ENCODE results near the gene SATB1.

DNA sequence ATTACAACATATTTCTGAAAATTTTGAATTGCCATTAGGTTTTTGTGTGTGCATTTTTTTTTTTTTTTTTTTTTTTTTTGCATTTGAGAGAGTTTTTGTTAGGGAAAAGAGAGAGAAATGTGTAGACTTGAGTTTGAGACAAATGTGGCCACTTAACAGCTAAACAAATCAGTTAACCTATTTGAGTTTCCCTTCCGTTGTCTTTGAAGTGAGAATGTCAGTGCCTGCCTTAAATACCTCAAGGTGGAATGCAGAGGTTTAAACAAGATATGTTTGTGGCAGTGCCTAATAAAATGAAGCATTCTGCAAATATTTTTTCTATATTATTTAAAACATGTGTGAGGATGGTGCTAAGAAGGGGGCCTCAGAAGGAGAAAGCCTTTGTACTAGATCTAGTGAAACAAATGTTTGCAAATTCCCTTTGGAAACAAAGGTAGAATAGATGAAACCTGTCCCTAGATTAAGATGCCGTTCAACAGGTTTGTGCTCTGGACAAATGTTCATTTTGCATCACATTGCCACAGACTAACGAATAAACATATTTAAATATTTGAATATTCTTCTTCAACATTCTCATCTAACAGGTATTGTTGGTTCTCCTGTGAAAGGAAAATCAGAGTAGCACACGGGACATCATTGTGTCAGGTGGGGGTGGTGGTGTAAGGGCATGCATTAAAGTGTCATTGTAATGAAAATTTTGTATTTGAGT, 80.7 kb downstream of the SATB1 start:
- TF ChIP-seq EZH2phosphoT487 (IDR thresholded peaks at IDR 0.05; ENCODE audit: low read depth) (no peak), CTCF (IDR thresholded peaks at IDR 0.05; ENCODE audit: low read depth, low read length) (no peak)
